GM19351 (cell line): Measurements from ENCODE around the gene NAGK.
"Not testable (repeated sequence)": the region's sequence is repeated elsewhere in the genome, so short reads cannot be mapped to it uniquely, and the experiment has no call there.

Experiments
- ATAC-seq: cut with Tn5 transposase; IDR thresholded peaks from one replicate; pipeline ENCODE4 v1.9.1; 2021; ENCODE audit warnings: mild to moderate bottlenecking, moderate library complexity; ENCODE audit not compliant: unreplicated experiment

NAGK gene

GRCh38 chr2:71067567-71068217 is 756 bp upstream of the NAGK start:
- peak; percentile 0 for ATAC-seq

GRCh38 chr2:71069376-71069775 is 928 bp downstream of the NAGK start:
- no peak for ATAC-seq

GRCh38 chr2:71070294-71071093 is 2.0 kb downstream of the NAGK start:
- no peak for ATAC-seq

GRCh38 chr2:71071681-71072398 is 3.4 kb downstream of the NAGK start:
- peak; percentile 41 for ATAC-seq

GRCh38 chr2:71072492-71072891 is 4.0 kb downstream of the NAGK start:
- no peak for ATAC-seq

- ATAC-seq, result no peak
Measured at GRCh38 chr2:71073475-71073874, 5.0 kb downstream of the NAGK start.

- no peak for ATAC-seq
Measured at GRCh38 chr2:71074893-71075395, 6.5 kb downstream of the NAGK start.

GRCh38 chr2:71078624-71079023 is 10.2 kb downstream of the NAGK start:
- ATAC-seq, result no peak

GRCh38 chr2:71082402-71083252 is 14.2 kb downstream of the NAGK start:
- ATAC-seq, result peak; percentile 72

GRCh38 chr2:71083297-71083696 is 14.8 kb downstream of the NAGK start:
- not testable (repeated sequence) for ATAC-seq

GRCh38 chr2:71083752-71084312 is 15.4 kb downstream of the NAGK start:
- ATAC-seq, result not testable (repeated sequence)

GRCh38 chr2:71085325-71086003 is 17.0 kb downstream of the NAGK start:
- ATAC-seq, result not testable (repeated sequence)

- ATAC-seq, result not testable (repeated sequence)
Measured at GRCh38 chr2:71089475-71089874, 21.0 kb downstream of the NAGK start.

- not testable (repeated sequence) for ATAC-seq
Measured at GRCh38 chr2:71091808-71092207, 23.4 kb downstream of the NAGK start.

GRCh38 chr2:71092491-71093260 is 24.2 kb downstream of the NAGK start:
- not testable (repeated sequence) for ATAC-seq

GRCh38 chr2:71100195-71100964 is 31.9 kb downstream of the NAGK start:
- ATAC-seq, result no peak

- ATAC-seq, result no peak
Measured at GRCh38 chr2:71101656-71102055, 33.2 kb downstream of the NAGK start.
